Neural cell (in vitro differentiated cells): ENCODE results near the gene TFAP2C. TPM values are rescaled to one million over a fixed set of nuclear protein-coding genes. Genes with fewer than 3 reads are reported as not detected.

Experiments used
- H2AFZ ChIP-seq: fragments of 200-600, 300-800 bp; sonication (generic), shearing (Covaris generic); 2 replicates; pipeline ENCODE4 v1.6.0; 2014; ENCODE audit warnings: low read depth, mild to moderate bottlenecking, antibody characterized with exemption, low read length, moderate library complexity
- H3F3A ChIP-seq: fragments of 200-600 bp; shearing (Covaris generic); 2 replicates; pipeline ENCODE4 v1.6.1; 2016; ENCODE audit warnings: mild to moderate bottlenecking, moderate library complexity, mixed read lengths, antibody characterized with exemption, low read length; ENCODE audit not compliant: insufficient read depth, poor library complexity, severe bottlenecking
- H3K27ac ChIP-seq: fragments of 200-600, 300-800 bp; sonication (generic), shearing (Covaris generic); 2 replicates; pipeline ENCODE4 v1.5.1; 2014; ENCODE audit warnings: mild to moderate bottlenecking, low read length, moderate library complexity
- H3K27me3 ChIP-seq: fragments of 300-800, 200-600 bp; sonication (generic), shearing (Covaris generic); 2 replicates; pipeline ENCODE4 v1.6.0; 2014; ENCODE audit warnings: mild to moderate bottlenecking, low read depth, low read length, moderate library complexity; ENCODE audit not compliant: insufficient read depth
- H3K36me3 ChIP-seq: fragments of 300-800, 200-600 bp; sonication (generic), shearing (Covaris generic); 2 replicates; pipeline ENCODE4 v1.5.1; 2014; ENCODE audit warnings: mild to moderate bottlenecking, antibody characterized with exemption, low read length, moderate library complexity; ENCODE audit not compliant: insufficient read depth
- H3K4me2 ChIP-seq: fragments of 300-800, 200-600 bp; sonication (generic), shearing (Covaris generic); 2 replicates; pipeline ENCODE4 v1.6.0; 2014; ENCODE audit warnings: mild to moderate bottlenecking, low read length
- H3K4me3 ChIP-seq: fragments of 300-800, 200-600 bp; sonication (generic), shearing (Covaris generic); 2 replicates; pipeline ENCODE4 v1.5.1; 2014; ENCODE audit warnings: mild to moderate bottlenecking, low read length, moderate library complexity
- H3K79me2 ChIP-seq: fragments of 200-600 bp; shearing (Covaris generic); replicated peaks from 2 replicates; pipeline ENCODE4 v1.6.0; 2014; ENCODE audit warnings: mild to moderate bottlenecking, low read length, moderate library complexity; ENCODE audit not compliant: insufficient read depth
- H3K9ac ChIP-seq: fragments of 300-800, 200-600 bp; sonication (generic), shearing (Covaris generic); 2 replicates; pipeline ENCODE4 v1.6.1; 2016; ENCODE audit warnings: mild to moderate bottlenecking, low read length, mixed read lengths
- H3K9me2 ChIP-seq: fragments of 200-600 bp; shearing (Covaris generic); 2 replicates; pipeline ENCODE4 v1.6.1; 2016; ENCODE audit warnings: mild to moderate bottlenecking, low read length, mixed read lengths; ENCODE audit not compliant: insufficient read depth
- H3K9me3 ChIP-seq: fragments of 200-600, 300-800 bp; sonication (generic), shearing (Covaris generic); 2 replicates; pipeline ENCODE4 v1.6.1; 2016; ENCODE audit warnings: mild to moderate bottlenecking, mixed run types, low read length, moderate library complexity, mixed read lengths
- H4K20me1 ChIP-seq: fragments of 200-600 bp; shearing (Covaris generic); 2 replicates; pipeline ENCODE4 v1.6.1; 2016; ENCODE audit warnings: mild to moderate bottlenecking, mixed run types; ENCODE audit not compliant: insufficient read depth
- CTCF ChIP-seq: fragments of 450-650 bp; IDR thresholded peaks from 2 replicates; pipeline ENCODE4 v1.5.1; 2014; ENCODE audit warnings: antibody characterized with exemption, mild to moderate bottlenecking, moderate library complexity; ENCODE audit not compliant: poor library complexity, severe bottlenecking
- EP300 ChIP-seq: fragments of 450-650 bp; conservative IDR thresholded peaks from 2 replicates; pipeline ENCODE4 v1.6.1; 2014; ENCODE audit warnings: antibody characterized with exemption, mild to moderate bottlenecking, moderate library complexity; ENCODE audit not compliant: poor library complexity, severe bottlenecking
- EZH2 ChIP-seq: fragments of 200-600, 300-800 bp; shearing (Covaris generic), sonication (generic); IDR thresholded peaks from 2 replicates; pipeline ENCODE4 v1.6.1; 2014; ENCODE audit warnings: antibody characterized with exemption, low read length, borderline replicate concordance, mild to moderate bottlenecking; ENCODE audit not compliant: insufficient read depth, poor library complexity, severe bottlenecking
- MXI1 ChIP-seq: fragments of 450-650 bp; conservative IDR thresholded peaks from 2 replicates; pipeline ENCODE4 v1.6.1; 2014; ENCODE audit warnings: antibody characterized with exemption, mild to moderate bottlenecking; ENCODE audit not compliant: poor library complexity, severe bottlenecking
- POLR2AphosphoS5 ChIP-seq: IDR thresholded peaks from 2 replicates; pipeline ENCODE4 v1.6.1; 2012
- RAD21 ChIP-seq: fragments of 450-650 bp; conservative IDR thresholded peaks from 2 replicates; pipeline ENCODE4 v1.6.1; 2014; ENCODE audit warnings: antibody characterized with exemption, mild to moderate bottlenecking, moderate library complexity
- SMC3 ChIP-seq: fragments of 450-650 bp; conservative IDR thresholded peaks from 2 replicates; pipeline ENCODE4 v1.6.1; 2014; ENCODE audit warnings: antibody characterized with exemption, mild to moderate bottlenecking, moderate library complexity; ENCODE audit not compliant: poor library complexity
- TAF1 ChIP-seq: IDR thresholded peaks from 2 replicates; pipeline ENCODE4 v1.6.1; 2012; ENCODE audit warnings: low read depth
- polyA plus RNA-seq: library from polyadenylated mRNA; depleted of rRNA; stranded (reverse); fragments of >200 nt; gene quantifications from 2 replicates; pipeline ENCODE4 v1.2.3, GENCODE V29; 2014
- TF ChIP-seq, protein P1 (sequence below): IDR thresholded peaks from 2 replicates; pipeline ENCODE4 v1.6.1; 2012; ENCODE audit warnings: borderline replicate concordance

TFAP2C gene
- polyA plus RNA-seq, 1 donor from 2014 or later, result not detected

DNA sequence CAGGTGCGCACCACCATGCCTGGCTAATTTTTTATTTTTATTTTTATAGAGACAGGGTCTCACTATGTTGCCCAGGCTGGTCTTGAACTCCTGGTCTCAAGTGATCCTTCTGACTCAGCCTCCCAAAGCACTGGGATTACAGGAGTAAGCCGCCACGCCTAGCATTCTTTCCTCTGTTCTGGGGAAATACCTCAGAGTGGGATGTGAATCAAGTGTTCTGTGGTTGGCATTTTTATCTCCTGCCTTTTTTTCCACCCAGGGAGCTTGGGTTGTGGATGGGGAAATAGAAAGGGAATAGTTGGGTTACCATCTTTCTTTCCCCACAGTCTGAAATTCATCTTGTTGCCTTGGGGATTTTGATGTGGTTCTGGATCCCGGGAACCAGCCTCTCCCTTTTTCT, 24.1 kb downstream of the TFAP2C start:
- no peak overlapping the region for H3K4me2 ChIP-seq
- no peaks in the 10 kb centered on the region for H3K79me2 ChIP-seq
- H3K4me3 ChIP-seq, result no peak overlapping the region
- no peak overlapping the region for H2AFZ ChIP-seq
- H3K9ac ChIP-seq, result no peak overlapping the region
- H3K36me3 ChIP-seq, result no peaks in the 10 kb centered on the region
- TF ChIP-seq TAF1 (no peak), RAD21 (no peak), EZH2 (no peak), MXI1 (no peak), CTCF (no peak), EP300 (no peak), SMC3 (no peak), POLR2AphosphoS5 (no peak)
- TF ChIP-seq, protein P1, sequence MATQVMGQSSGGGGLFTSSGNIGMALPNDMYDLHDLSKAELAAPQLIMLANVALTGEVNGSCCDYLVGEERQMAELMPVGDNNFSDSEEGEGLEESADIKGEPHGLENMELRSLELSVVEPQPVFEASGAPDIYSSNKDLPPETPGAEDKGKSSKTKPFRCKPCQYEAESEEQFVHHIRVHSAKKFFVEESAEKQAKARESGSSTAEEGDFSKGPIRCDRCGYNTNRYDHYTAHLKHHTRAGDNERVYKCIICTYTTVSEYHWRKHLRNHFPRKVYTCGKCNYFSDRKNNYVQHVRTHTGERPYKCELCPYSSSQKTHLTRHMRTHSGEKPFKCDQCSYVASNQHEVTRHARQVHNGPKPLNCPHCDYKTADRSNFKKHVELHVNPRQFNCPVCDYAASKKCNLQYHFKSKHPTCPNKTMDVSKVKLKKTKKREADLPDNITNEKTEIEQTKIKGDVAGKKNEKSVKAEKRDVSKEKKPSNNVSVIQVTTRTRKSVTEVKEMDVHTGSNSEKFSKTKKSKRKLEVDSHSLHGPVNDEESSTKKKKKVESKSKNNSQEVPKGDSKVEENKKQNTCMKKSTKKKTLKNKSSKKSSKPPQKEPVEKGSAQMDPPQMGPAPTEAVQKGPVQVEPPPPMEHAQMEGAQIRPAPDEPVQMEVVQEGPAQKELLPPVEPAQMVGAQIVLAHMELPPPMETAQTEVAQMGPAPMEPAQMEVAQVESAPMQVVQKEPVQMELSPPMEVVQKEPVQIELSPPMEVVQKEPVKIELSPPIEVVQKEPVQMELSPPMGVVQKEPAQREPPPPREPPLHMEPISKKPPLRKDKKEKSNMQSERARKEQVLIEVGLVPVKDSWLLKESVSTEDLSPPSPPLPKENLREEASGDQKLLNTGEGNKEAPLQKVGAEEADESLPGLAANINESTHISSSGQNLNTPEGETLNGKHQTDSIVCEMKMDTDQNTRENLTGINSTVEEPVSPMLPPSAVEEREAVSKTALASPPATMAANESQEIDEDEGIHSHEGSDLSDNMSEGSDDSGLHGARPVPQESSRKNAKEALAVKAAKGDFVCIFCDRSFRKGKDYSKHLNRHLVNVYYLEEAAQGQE, result no peak
- no peaks in the 10 kb centered on the region for H4K20me1 ChIP-seq
- no peaks in the 10 kb centered on the region for H3K9me2 ChIP-seq
- no peaks in the 10 kb centered on the region for H3F3A ChIP-seq
- H3K27me3 ChIP-seq, result no peaks in the 10 kb centered on the region
- H3K27ac ChIP-seq, result no peak overlapping the region
- no peaks in the 10 kb centered on the region for H3K9me3 ChIP-seq

- no peaks in the 10 kb centered on the region for H3K79me2 ChIP-seq
- no peaks in the 10 kb centered on the region for H3K9me3 ChIP-seq
- H2AFZ ChIP-seq, result no peak overlapping the region
- no peak overlapping the region for H3K4me3 ChIP-seq
- no peak overlapping the region for H3K4me2 ChIP-seq
- H3K27ac ChIP-seq, result no peak overlapping the region
- H3F3A ChIP-seq, result no peaks in the 10 kb centered on the region
- H3K27me3 ChIP-seq, result no peaks in the 10 kb centered on the region
- no peak overlapping the region for H3K9ac ChIP-seq
- no peaks in the 10 kb centered on the region for H4K20me1 ChIP-seq
- no peaks in the 10 kb centered on the region for H3K36me3 ChIP-seq
- TF ChIP-seq EZH2 (no peak), POLR2AphosphoS5 (no peak), MXI1 (no peak), TAF1 (no peak), RAD21 (no peak), SMC3 (no peak), CTCF (no peak), EP300 (no peak)
- TF ChIP-seq, protein P1, result no peak
- no peaks in the 10 kb centered on the region for H3K9me2 ChIP-seq
Measured at GRCh38 chr20:56656632-56657031, 27.5 kb downstream of the TFAP2C start.
